HUES48 (cell line): Measurements from ENCODE around the gene SAP30L.

Experiments
- H3K27ac ChIP-seq: one replicate; pipeline ENCODE4 v1.7.0; 2013; ENCODE audit warnings: low read depth, low read length, inconsistent platforms
- H3K27me3 ChIP-seq: 2 replicates; pipeline ENCODE4 v1.6.1; 2013; ENCODE audit warnings: mild to moderate bottlenecking, low read length; ENCODE audit not compliant: control insufficient read depth, insufficient read depth
- H3K36me3 ChIP-seq: 2 replicates; pipeline ENCODE4 v1.6.1; 2013; ENCODE audit warnings: low read length; ENCODE audit not compliant: control insufficient read depth, insufficient read depth
- H3K4me1 ChIP-seq: 2 replicates; pipeline ENCODE4 v1.6.1; 2013; ENCODE audit warnings: mild to moderate bottlenecking, low read length; ENCODE audit not compliant: control insufficient read depth, insufficient read depth
- H3K4me3 ChIP-seq: 2 replicates; pipeline ENCODE4 v1.5.1; 2013; ENCODE audit warnings: mild to moderate bottlenecking, low read depth, low read length
- H3K9ac ChIP-seq: 2 replicates; pipeline ENCODE4 v1.6.1; 2013; ENCODE audit warnings: mild to moderate bottlenecking, low read depth, low read length, moderate library complexity
- H3K9me3 ChIP-seq: 2 replicates; pipeline ENCODE4 v1.6.1; 2013; ENCODE audit warnings: low read length; ENCODE audit not compliant: control insufficient read depth, insufficient read depth

The SAP30L gene

GRCh38 chr5:154419236-154419635, 26.6 kb upstream of the SAP30L start:
- Histone ChIP-seq H3K4me1 (peaks cover 9% of the 10 kb centered on the region), H3K9ac (no peak overlapping the region), H3K9me3 (no peaks in the 10 kb centered on the region), H3K27me3 (no peaks in the 10 kb centered on the region), H3K4me3 (no peak overlapping the region), H3K36me3 (0 out of 2 replicates have a peak, but pooled peaks cover 2% of the 10 kb centered on the region), H3K27ac (no peak overlapping the region)

- Histone ChIP-seq H3K4me3 (no peak overlapping the region), H3K36me3 (0 out of 2 replicates have a peak, but pooled peaks cover 2% of the 10 kb centered on the region), H3K9ac (no peak overlapping the region), H3K27ac (no peak overlapping the region), H3K4me1 (peaks cover 9% of the 10 kb centered on the region), H3K27me3 (no peaks in the 10 kb centered on the region), H3K9me3 (no peaks in the 10 kb centered on the region)
Observed at GRCh38 chr5:154421868-154422267, 23.9 kb upstream of the SAP30L start.

- Histone ChIP-seq H3K4me3 (no peak overlapping the region), H3K36me3 (0 out of 2 replicates have a peak, but pooled peaks cover 2% of the 10 kb centered on the region), H3K9me3 (no peaks in the 10 kb centered on the region), H3K9ac (no peak overlapping the region), H3K27ac (no peak overlapping the region), H3K27me3 (no peaks in the 10 kb centered on the region), H3K4me1 (peaks cover 9% of the 10 kb centered on the region)
Observed at GRCh38 chr5:154422298-154422697, 23.5 kb upstream of the SAP30L start.

GRCh38 chr5:154428208-154428607, 17.6 kb upstream of the SAP30L start:
- H3K9me3 ChIP-seq, result no peaks in the 10 kb centered on the region
- H3K4me3 ChIP-seq, result no peak overlapping the region
- H3K4me1 ChIP-seq, result no peaks in the 10 kb centered on the region
- H3K9ac ChIP-seq, result no peak overlapping the region
- H3K27ac ChIP-seq, result no peak overlapping the region
- no peaks in the 10 kb centered on the region for H3K36me3 ChIP-seq
- H3K27me3 ChIP-seq, result no peaks in the 10 kb centered on the region

- Histone ChIP-seq H3K36me3 (no peaks in the 10 kb centered on the region), H3K27me3 (no peaks in the 10 kb centered on the region), H3K4me1 (no peaks in the 10 kb centered on the region), H3K9ac (no peak overlapping the region), H3K4me3 (no peak overlapping the region), H3K9me3 (no peaks in the 10 kb centered on the region), H3K27ac (no peak overlapping the region)
Observed at GRCh38 chr5:154429341-154429740, 16.5 kb upstream of the SAP30L start.

- Histone ChIP-seq H3K27ac (no peak overlapping the region), H3K27me3 (no peaks in the 10 kb centered on the region), H3K9ac (no peak overlapping the region), H3K9me3 (no peaks in the 10 kb centered on the region), H3K36me3 (no peaks in the 10 kb centered on the region), H3K4me1 (no peaks in the 10 kb centered on the region), H3K4me3 (no peak overlapping the region)
Observed at GRCh38 chr5:154430466-154430865, 15.3 kb upstream of the SAP30L start.

- Histone ChIP-seq H3K27ac (no peak overlapping the region), H3K4me3 (no peak overlapping the region), H3K9ac (no peak overlapping the region), H3K27me3 (no peaks in the 10 kb centered on the region), H3K4me1 (no peaks in the 10 kb centered on the region), H3K9me3 (no peaks in the 10 kb centered on the region), H3K36me3 (peaks cover 5% of the 10 kb centered on the region)
Observed at GRCh38 chr5:154430961-154431630, 14.7 kb upstream of the SAP30L start.

- peaks cover 17% of the 10 kb centered on the region for H3K36me3 ChIP-seq
Observed at GRCh38 chr5:154435226-154435625, 10.6 kb upstream of the SAP30L start.

GRCh38 chr5:154437281-154437965, 8.4 kb upstream of the SAP30L start:
- Histone ChIP-seq H3K9me3 (no peaks in the 10 kb centered on the region), H3K27me3 (no peaks in the 10 kb centered on the region), H3K27ac (no peak overlapping the region), H3K9ac (no peak overlapping the region), H3K4me3 (no peak overlapping the region), H3K4me1 (no peaks in the 10 kb centered on the region), H3K36me3 (peaks cover 35% of the 10 kb centered on the region)

More at GRCh38 chr5:154435226-154435625, 10.6 kb upstream of the SAP30L start:
- no peaks in the 10 kb centered on the region for H3K9me3 ChIP-seq
- no peak overlapping the region for H3K9ac ChIP-seq
- no peak overlapping the region for H3K27ac ChIP-seq
- H3K4me1 ChIP-seq, result no peaks in the 10 kb centered on the region
- H3K27me3 ChIP-seq, result no peaks in the 10 kb centered on the region
- H3K4me3 ChIP-seq, result no peak overlapping the region

GRCh38 chr5:154440540-154440939, 5.3 kb upstream of the SAP30L start:
- H3K27me3 ChIP-seq, result no peaks in the 10 kb centered on the region
- H3K27ac ChIP-seq, result no peak overlapping the region
- H3K9me3 ChIP-seq, result no peaks in the 10 kb centered on the region
- 0 out of 2 replicates have a peak, but pooled peaks cover 4% of the 10 kb centered on the region for H3K4me1 ChIP-seq
- no peak overlapping the region for H3K4me3 ChIP-seq
- peaks cover 37% of the 10 kb centered on the region for H3K36me3 ChIP-seq
- no peak overlapping the region for H3K9ac ChIP-seq

- Histone ChIP-seq H3K36me3 (peaks cover 28% of the 10 kb centered on the region), H3K4me1 (peaks cover 10% of the 10 kb centered on the region; the same call in 1 of the 2 replicates), H3K9me3 (no peaks in the 10 kb centered on the region), H3K27ac (no peak overlapping the region), H3K27me3 (peaks cover 6% of the 10 kb centered on the region), H3K4me3 (no peak overlapping the region), H3K9ac (no peak overlapping the region)
Observed at GRCh38 chr5:154442801-154443200, 3.0 kb upstream of the SAP30L start.
